GM18867 (cell line): ENCODE data around the gene CCDC93.

Source experiments
- ATAC-seq: cut with Tn5 transposase; IDR thresholded peaks from one replicate; pipeline ENCODE4 v1.9.1; 2021; ENCODE audit warnings: mild to moderate bottlenecking, moderate library complexity; ENCODE audit not compliant: unreplicated experiment

The CCDC93 gene

DNA sequence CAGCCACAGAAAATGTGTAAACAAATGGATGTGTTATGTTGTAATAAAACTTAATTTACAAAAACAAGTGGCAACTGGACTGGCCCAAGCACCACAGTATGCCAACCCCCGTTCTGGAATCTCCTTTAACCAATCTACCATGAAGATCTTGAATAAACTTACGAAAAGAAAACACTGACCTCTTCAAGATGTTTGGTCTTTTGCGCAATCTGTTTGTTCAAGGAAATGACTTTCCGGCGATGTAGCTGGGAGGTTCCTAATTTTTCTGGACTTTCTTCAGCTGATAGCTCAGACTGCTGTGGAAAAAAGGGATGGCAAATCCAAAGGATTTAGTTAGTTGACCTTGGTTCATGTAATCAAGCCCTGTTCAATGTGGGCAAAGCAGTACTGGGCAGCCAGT, 55.7 kb downstream of the CCDC93 start:
- no peak for ATAC-seq

DNA sequence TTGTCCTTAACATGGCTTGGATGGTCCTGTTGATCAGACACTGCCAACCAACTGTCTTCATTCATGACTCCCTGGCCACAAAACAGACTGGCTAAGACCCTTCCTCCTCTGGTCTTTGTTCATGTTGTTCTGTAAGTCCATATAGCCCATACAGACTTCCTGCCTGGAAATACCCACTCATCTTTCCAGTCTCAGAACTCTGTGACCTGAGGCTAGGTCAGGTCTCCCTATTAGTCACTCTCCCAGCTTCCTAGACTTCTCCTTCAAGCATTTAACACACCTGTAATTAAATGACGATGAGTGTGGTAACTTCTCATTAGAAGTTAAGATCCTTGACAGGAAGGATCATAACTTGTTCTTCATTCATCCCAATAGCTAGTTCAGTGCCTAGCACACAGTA, 56.3 kb downstream of the CCDC93 start:
- ATAC-seq: no peak

DNA sequence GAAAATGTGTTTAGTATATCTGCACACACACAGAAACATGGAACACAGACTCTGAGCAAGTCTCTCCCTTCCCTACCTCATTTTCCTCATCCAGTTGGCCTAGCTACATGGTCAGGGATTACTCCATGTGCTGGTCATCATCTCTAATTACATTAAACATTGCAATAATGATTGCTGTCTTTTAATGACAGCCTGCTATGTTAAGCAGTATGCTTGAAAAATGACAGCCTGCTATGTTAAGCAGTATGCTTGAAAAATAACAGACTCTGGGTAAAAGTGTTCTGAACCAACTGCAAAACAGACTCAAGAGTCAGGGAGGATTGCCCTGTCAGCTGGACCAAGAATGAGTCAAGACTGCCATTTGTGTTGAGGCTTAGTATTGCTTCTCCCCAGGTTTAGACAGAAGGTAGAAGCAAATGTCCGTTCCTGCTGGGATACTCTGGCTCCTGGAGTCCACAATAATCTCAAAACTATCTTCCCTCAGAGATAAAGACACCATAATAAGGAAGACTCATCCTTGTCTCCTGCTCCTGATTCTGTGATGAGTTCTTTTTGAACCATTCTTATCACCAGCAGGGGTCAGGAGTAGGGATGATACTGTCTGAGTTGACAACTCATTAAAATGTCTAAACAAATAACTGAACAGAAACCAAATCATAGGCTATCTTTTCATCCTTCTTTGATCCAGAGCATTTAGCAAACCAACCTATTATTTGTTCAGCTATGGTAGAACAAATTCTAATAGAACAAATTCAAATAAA, 57.7 kb downstream of the CCDC93 start:
- ATAC-seq: no peak

DNA sequence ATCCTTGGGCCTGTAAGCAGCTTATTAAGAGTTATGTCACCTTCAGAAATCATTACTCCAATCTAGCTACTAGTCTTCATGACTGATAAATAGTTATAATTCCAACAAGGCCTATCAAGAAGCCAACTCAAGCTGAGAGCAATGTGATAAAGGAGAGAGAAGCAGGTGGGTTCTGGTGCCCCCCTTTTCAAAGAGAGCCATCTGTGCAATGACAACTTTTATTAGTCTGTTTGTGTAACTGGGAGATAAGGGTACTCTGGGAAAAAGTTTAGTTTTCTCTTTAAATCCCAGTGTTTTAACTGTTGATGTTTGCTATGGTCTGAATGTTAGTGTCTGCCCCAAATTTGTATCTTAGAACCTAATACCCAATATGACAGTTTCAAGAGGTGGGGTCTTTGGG, 60.6 kb downstream of the CCDC93 start:
- no peak for ATAC-seq

DNA sequence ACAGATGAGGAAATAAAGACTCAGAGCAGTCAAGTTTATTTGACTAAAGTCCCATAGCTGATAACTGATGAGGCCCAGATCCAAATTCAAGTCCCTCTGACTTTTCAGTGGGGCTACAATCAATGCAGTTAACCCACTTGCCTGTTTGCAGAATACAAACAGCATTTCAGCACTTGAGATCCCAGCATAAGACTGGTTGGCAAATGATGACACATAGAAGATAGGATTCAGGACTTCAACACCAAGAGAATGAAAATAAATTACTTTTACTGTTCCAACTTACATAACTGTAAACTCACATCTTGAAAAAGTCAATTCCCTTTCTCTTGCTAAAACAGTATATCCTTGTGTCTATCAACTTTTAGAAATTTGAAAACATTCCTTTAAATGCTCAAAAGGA, 61.2 kb downstream of the CCDC93 start:
- ATAC-seq: no peak

DNA sequence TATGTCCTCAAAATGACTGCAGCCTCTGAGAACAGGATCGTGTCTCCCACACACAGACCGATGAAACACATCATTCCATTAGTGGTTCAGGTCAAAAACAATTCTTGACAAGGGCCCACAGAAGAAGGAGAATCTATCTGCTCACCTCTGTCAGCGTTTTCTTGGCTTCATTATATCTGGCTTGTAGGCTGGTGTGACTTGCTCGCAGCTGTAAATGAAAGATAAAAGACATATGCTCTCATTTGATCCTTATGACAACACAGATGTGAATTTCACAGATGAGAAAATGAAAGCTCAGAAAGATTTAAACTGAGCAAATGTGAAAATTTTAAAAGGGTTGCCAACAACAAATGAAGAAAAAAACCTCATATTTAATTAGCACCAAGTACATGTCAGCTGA, 61.6 kb downstream of the CCDC93 start:
- ATAC-seq: no peak

DNA sequence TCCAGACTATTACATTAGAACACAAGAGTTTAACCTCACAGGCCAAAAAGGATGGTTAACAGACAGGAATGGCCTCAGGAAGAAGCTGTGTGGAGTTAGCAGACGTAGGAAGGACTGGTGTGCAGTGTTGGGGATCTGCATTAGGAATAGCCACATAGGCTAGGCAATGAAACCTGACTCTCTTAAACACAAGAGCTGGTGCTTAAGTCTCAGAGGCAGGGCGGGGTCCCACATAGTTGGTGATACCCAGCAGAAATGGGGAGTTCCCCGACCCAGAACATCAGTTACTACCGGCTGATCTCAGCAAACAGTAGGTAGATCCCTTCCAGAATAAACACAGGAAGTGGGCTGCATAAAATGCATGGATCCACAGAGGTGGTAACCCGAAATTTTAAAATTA, 64.1 kb downstream of the CCDC93 start:
- no peak for ATAC-seq

DNA sequence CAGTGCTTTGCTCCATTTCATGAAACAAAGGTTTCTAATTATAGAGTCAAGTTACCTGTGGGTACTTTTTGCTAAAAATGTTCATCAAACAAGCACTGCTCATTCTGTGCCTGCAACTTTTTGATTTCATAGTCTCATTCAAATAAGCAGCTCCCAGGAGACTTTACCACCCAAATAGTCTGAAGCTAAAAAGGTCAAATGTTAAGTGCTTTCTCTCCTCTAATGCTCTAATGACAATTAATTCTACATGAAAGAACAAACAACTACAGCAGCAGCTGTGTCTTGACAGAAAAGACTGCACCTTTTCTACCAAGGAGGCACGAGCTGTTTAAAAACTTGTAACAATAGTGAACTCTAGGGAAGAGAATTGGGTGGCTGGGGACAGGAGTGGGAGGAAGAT, 65.3 kb downstream of the CCDC93 start:
- ATAC-seq: no peak

DNA sequence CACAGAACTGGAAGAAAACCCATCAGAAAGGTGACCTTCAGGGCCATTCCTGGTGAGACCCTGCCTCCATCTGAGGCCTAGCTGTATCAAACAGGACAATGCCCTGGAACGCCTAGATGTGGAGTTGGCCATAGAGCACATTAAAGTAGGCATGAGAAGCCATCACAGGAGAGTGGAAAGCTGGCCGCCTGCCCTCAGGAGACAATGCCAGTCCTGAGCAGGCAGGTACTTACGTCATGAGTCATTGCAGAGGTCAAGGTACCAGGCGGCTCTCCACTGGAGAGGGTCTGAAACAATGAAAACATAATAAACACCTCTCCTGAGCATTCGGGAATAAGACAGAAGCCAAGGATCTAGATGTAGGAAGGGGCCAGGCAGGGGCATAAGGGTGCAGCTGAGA, 68.6 kb downstream of the CCDC93 start:
- ATAC-seq: no peak

DNA sequence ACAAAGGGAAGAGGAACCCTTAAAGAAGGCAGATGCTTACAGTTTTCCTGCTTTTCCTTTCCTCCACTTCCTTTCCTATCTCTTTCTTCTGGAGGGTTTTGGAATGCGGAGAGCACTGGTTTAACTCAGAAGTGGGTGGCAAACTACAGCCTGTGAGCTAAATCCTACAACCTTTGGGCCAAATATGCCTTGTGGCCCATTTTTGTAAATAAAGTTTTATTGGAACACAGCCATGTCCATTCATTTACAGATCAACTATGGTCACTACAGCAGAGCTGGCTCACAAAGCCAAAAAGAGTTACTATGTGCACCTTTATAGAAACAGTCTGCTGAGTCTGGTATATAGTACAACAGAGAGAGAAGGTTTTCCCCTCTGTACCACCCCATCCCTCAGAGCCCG, 69.1 kb downstream of the CCDC93 start:
- ATAC-seq: no peak

DNA sequence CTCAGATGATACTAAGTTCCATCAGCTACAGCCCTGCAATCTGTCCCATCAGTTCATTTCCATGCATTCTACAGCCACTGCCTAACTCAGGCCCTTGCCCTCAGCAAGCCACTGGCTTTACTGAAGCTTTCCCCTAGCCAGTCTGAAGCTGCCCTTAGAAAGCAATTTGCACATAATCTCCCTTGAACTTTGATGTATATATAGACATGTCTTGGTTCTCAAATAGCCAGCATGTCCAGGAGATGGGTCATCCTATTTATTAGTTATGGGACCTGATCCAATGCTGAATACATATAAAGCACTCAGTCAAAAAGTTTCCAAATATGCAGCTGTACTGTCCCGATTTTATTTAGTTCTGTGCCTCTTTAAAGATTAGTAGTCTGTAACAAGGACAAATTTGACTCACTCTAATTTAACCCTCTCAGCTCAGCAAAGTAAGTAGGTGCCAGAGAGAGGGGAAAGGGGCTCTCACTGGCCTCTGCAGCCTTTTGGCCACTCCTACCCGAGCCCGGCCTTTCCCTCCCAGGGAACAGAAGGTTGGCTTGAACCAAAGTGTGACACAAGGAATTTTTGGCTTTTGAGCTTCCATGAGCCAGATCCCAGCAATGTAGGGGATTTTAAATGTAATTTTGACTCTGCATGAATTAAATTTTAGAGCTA, 70.7 kb downstream of the CCDC93 start:
- ATAC-seq: no peak

DNA sequence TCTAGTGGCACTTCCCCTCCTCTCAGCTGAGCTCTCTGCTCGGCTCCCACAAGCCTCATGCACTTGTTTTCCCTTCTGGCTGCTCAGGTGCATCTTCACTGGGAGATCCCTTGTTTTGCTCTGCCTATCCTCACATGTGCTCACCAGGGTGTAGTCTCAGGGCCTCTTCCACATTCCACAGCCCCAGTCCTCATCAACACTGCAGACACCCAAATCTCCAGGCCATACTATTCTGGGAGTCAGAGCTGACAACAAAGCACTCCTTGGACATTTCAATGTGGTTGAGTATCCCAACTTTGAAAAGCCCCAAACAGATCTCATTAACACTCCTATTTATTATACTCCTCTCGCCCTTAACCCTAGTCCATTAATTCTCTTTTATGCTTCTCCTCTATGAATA, 71.3 kb downstream of the CCDC93 start:
- ATAC-seq: no peak

DNA sequence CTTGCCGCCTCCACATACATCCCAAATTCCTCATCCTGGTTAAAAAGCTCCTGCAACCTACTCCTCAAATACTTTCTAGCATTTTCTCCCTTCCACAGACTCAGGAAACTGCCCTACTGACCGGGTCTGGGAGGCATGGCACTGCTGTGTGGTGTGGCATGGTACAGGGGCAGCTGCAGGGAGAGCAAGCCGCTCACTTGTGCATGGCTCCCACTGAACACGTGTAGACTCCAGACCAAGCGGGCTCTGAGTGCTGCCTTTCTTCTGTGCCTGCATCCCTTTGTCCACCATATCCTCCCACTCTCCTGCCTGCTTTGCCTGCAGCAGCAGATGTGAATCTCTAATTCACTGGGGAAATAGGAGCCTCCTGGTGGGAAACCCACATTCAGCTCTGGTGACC, 72.2 kb downstream of the CCDC93 start:
- ATAC-seq: no peak

DNA sequence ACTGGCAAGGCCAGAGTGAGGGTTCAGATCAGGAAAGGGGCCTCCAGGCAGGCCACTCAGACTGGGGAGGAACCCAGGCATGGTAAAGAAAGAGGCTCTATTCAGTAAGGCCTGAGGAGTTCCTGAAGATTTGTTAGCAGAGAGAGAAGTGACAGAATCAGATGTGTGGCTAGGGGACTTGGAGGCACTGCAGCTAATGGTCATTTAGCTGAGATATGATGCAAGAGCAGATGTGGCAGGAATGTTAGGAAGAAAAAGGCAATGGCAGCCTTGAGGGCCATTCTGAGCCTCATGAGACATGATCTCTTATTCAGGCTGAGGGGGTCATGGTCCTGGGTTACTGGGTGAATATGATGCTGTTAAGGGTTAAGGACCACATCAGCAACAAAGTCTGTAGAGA, 73.4 kb downstream of the CCDC93 start:
- no peak for ATAC-seq

DNA sequence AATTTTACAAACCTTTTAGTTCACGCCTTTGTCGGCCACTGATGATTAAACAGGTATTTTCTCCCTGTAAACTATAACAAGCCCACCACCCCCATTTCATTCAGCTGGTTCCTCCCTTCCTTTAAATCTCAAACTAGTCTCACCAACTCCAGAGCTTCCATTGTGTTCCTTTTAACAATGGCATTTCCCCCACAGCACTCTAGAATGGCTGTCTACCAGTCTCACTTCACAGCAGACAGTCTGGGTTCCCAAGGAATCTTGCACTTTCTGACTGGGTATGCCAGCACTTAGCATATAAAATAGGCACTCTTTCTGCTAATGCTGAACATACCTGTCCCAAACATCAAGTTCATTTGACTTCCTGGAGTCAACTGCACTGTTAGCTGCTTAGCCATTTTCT, 75.3 kb downstream of the CCDC93 start:
- no peak for ATAC-seq

DNA sequence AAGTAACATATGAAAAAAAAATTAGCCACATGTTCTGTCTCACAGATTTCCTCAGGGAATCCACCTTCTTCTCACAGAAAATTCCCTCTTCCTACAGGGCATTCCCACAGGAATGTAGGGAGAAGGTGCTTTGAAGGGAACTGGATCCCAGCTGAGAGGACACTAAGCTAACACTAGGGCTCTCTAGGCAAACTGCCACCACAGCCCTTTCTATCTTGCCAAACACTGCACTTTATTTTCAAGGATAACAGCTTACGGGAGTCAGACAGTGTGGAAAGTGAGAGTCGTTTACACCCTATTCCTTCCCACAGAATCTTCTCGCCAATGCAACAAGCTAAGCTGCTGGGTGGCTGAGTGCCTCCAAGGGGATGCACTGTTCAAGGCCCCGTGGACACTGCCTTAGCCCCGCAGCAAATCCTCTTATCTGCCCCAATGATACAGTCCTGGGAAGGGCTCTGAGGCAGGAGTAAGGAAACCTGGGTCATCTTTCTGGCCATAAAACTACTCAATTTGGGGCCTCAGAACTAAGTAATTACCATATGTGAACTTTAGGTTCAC, 76.9 kb downstream of the CCDC93 start:
- no peak for ATAC-seq

DNA sequence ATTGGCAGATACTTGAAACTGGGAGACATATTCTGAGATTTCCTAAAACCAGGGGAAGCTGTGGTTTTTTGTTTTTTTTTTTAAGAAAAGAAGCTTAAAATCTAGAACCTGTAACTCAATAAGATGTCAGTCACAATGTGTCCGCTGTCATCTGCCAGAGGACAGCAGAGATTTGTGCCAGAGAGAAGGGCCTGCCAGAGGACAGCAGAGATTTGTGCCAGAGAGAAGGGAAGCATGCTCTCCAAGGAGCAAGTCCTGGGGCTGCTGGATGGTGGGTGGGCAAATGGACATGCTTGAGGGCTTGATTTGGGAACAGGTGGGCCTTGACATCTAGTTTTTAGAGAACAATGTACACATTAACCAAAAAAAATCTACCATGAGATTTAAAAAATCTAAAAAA, 77.9 kb downstream of the CCDC93 start:
- ATAC-seq: no peak

DNA sequence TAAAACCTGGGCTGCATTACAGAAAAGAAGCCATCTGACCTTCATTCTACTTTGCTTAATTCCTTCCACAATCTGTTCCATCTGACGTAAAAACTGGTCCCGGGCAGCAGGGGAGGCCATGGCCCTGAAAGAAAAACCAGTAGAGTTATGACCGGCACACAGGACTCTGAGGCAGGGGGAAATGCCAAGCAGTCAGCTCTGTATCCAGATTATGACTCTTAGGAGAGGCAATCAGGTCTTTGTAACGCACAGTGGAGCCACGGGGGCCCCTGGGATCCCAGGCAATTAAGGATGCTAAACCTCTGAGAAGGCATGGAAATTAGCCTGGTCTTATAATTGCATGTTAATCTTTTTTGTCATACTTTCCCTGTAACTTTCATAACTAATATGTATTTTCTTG, 78.4 kb downstream of the CCDC93 start:
- ATAC-seq: no peak

DNA sequence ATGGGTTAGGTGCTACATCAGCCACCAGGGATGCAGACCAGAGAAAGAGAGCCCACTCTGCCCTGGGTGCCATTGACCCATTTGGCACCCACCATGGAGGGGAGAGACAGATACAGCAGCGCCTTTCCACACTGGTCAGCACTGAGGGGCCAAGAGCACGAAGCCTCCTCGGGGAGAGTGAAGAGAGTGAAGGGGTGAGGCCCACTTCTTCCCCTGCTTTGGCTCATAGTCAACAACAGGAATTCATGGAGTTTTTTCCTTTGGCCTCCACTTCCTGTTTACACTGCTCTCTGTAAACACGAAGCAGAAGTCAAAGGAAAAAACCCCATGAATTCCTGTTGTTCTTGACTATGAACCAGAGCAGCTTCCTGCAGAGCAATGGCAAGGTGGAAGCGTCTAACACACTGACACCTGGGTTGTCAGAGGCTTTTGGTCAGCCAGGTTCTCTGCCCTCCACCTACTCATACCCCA, 80.0 kb downstream of the CCDC93 start:
- no peak for ATAC-seq

DNA sequence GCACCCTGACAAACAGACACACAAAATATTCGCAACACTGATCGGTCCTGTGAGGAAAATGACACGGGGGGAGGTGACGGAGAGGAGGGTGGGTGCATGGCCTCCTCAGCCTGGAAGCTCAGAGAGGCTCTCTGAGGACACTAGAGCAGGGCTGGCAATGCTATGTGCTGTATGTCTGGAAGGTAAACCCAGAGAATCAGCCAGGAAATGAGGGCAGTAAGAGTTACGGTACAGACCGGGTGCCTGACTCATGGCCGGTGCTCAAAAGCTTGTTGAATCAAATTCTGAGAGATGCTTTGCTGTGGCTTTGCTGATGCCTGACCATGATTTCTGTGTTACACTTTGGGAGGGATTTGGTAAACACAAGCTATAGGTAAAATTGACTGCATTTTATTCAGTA, 81.9 kb downstream of the CCDC93 start:
- ATAC-seq: no peak

DNA sequence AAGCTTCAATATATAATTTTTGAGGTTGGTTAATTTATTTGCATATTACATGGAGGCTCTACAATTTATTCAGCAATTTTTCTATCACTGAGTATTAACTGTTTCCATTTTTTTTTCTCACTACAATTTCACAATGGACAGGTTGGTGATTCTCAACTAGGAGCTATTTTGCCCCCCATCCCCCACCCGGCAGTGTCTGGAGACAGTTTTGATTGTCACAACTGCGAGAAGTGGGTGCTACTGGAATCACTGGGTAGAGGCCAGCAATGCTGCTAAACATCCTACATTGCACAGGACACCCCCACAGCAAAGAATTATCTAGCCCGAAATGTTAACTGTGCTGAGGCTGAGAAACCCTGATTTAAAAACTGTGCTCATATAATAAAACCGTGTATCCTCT, 82.6 kb downstream of the CCDC93 start:
- no peak for ATAC-seq

DNA sequence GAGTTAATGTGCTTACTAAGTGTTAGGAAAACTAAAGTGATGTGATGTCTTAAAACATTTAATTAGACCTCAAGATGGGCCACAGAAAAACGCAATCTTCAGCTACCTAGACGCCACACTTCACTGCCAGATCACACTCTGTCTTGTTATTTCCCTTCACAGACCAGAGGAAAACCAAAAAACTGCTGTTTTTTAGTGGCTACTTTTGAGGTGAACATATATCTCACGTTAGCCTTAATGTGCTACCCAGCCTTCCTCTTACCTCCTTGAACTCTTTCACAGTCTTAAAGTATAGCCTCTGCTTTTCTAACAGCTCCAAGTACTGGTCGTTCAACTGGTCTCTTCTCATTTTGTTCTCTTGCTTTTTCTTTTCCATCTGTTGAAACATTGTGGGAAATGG, 83.1 kb downstream of the CCDC93 start:
- no peak for ATAC-seq
